ENCODE measurements around the gene ABCB8. TPM values are rescaled to one million over a fixed set of nuclear protein-coding genes. Genes with fewer than 3 reads are reported as not detected.

The ABCB8 gene
- total RNA-seq, 1 donor from 2014 or later, result 17.4 TPM

GRCh38 chr7:150994141-150994837, 34.0 kb upstream of the ABCB8 start:
- Mint-ChIP-seq H3K36me3 (ENCODE audit: low read depth, unreplicated experiment) (peaks cover 37% of the 10 kb centered on the region), H3K27me3 (ENCODE audit: unreplicated experiment) (peaks cover 12% of the 10 kb centered on the region), H3K27ac (ENCODE audit: unreplicated experiment) (peak overlapping the region; percentile 72), H3K4me1 (ENCODE audit: unreplicated experiment) (peaks cover 16% of the 10 kb centered on the region), H3K4me3 (ENCODE audit: unreplicated experiment) (peak overlapping the region; percentile 84), H3K9me3 (ENCODE audit: unreplicated experiment) (peaks cover 7% of the 10 kb centered on the region)
- TF ChIP-seq CTCF (IDR thresholded peaks at IDR 0.05; ENCODE audit: unreplicated experiment), result no peak
- peak; percentile 68 for DNase-seq (ENCODE audit: low spot score)

GRCh38 chr7:150994838-150995510, 33.3 kb upstream of the ABCB8 start:
- Mint-ChIP-seq H3K36me3 (ENCODE audit: low read depth, unreplicated experiment) (peaks cover 33% of the 10 kb centered on the region), H3K27me3 (ENCODE audit: unreplicated experiment) (peaks cover 12% of the 10 kb centered on the region), H3K4me1 (ENCODE audit: unreplicated experiment) (peaks cover 14% of the 10 kb centered on the region), H3K4me3 (ENCODE audit: unreplicated experiment) (peak overlapping the region; percentile 47), H3K9me3 (ENCODE audit: unreplicated experiment) (peaks cover 7% of the 10 kb centered on the region), H3K27ac (ENCODE audit: unreplicated experiment) (no peak overlapping the region)
- no peak for TF ChIP-seq CTCF (IDR thresholded peaks at IDR 0.05; ENCODE audit: unreplicated experiment)
- DNase-seq (ENCODE audit: low spot score), result no peak

GRCh38 chr7:150996376-150997074, 31.7 kb upstream of the ABCB8 start:
- Mint-ChIP-seq H3K27ac (ENCODE audit: unreplicated experiment) (no peak overlapping the region), H3K4me3 (ENCODE audit: unreplicated experiment) (no peak overlapping the region), H3K4me1 (ENCODE audit: unreplicated experiment) (peaks cover 14% of the 10 kb centered on the region), H3K36me3 (ENCODE audit: low read depth, unreplicated experiment) (peaks cover 30% of the 10 kb centered on the region), H3K9me3 (ENCODE audit: unreplicated experiment) (no peaks in the 10 kb centered on the region), H3K27me3 (ENCODE audit: unreplicated experiment) (peaks cover 12% of the 10 kb centered on the region)
- TF ChIP-seq CTCF (IDR thresholded peaks at IDR 0.05; ENCODE audit: unreplicated experiment), result no peak
- no peak for DNase-seq (ENCODE audit: low spot score)

GRCh38 chr7:150997075-150997511, 31.2 kb upstream of the ABCB8 start:
- H3K9me3 Mint-ChIP-seq (ENCODE audit: unreplicated experiment), result no peaks in the 10 kb centered on the region
- peaks cover 12% of the 10 kb centered on the region for H3K27me3 Mint-ChIP-seq (ENCODE audit: unreplicated experiment)
- TF ChIP-seq CTCF (IDR thresholded peaks at IDR 0.05; ENCODE audit: unreplicated experiment), result no peak
- H3K36me3 Mint-ChIP-seq (ENCODE audit: low read depth, unreplicated experiment), result peaks cover 33% of the 10 kb centered on the region
- H3K4me3 Mint-ChIP-seq (ENCODE audit: unreplicated experiment), result no peak overlapping the region
- no peak overlapping the region for H3K27ac Mint-ChIP-seq (ENCODE audit: unreplicated experiment)
- DNase-seq (ENCODE audit: low spot score), result no peak
- peaks cover 14% of the 10 kb centered on the region for H3K4me1 Mint-ChIP-seq (ENCODE audit: unreplicated experiment)
